CD4-positive, alpha-beta T cell (primary cell): ENCODE results near the gene H2AZ2. TPM values are rescaled to one million over a fixed set of nuclear protein-coding genes. Genes with fewer than 3 reads are reported as not detected.

Experiments used
- ATAC-seq: fragments of 200-7000 bp; cut with Tn5 transposase; one replicate; pipeline ENCODE4 v1.10.0; 2022; ENCODE audit warnings: mild to moderate bottlenecking; ENCODE audit not compliant: poor library complexity
- CTCF ChIA-PET: fragments of 350-600 bp; sonication (Branson Sonifier 250); formaldehyde crosslinking; loops from one replicate; lab custom pipeline; 2021; ENCODE audit warnings: antibody characterized with exemption, inconsistent platforms; lab: Charles Lee
- POLR2A ChIA-PET: fragments of 350-600 bp; sonication (Branson Sonifier 250); formaldehyde crosslinking; loops from one replicate; lab custom pipeline; 2021; ENCODE audit warnings: antibody characterized with exemption, inconsistent platforms; lab: Charles Lee
- DNase-seq, 14 experiments: peaks; one replicate each; pipeline ENCODE4 v3.0.0-alpha.2; 2013 to 2020; ENCODE audit warnings: mixed read lengths in 2 of 14
- H3K27ac ChIP-seq, 2 donors: one replicate each; pipeline versions ENCODE4 v1.5.1 to v1.7.0; 2013; ENCODE audit warnings: low read length in 2 of 2, low read depth in 1 of 2, mild to moderate bottlenecking in 1 of 2
- H3K27me3 ChIP-seq, 2 experiments: 1 replicate in 1 of 2; 2 replicates in 1 of 2; pipeline versions ENCODE4 v1.6.1 to v1.7.0; 2013; ENCODE audit warnings: low read length in 2 of 2, control low read depth in 1 of 2, mild to moderate bottlenecking in 1 of 2, moderate library complexity in 1 of 2; ENCODE audit not compliant: insufficient read depth in 2 of 2, control insufficient read depth in 1 of 2
- H3K36me3 ChIP-seq: one replicate; pipeline ENCODE4 v1.6.1; 2013; ENCODE audit warnings: low read length, control low read depth; ENCODE audit not compliant: insufficient read depth
- H3K4me1 ChIP-seq: one replicate; pipeline ENCODE4 v1.6.1; 2013; ENCODE audit warnings: low read length, control low read depth; ENCODE audit not compliant: insufficient read depth
- H3K4me3 ChIP-seq: one replicate; pipeline ENCODE4 v1.5.1; 2013; ENCODE audit warnings: mild to moderate bottlenecking, low read length, moderate library complexity
- H3K9me3 ChIP-seq, 2 experiments: 1 replicate in 1 of 2; 2 replicates in 1 of 2; pipeline versions ENCODE4 v1.6.1 to v1.7.0; 2013; ENCODE audit warnings: low read length in 2 of 2, mild to moderate bottlenecking in 2 of 2, control low read depth in 1 of 2, moderate library complexity in 1 of 2; ENCODE audit not compliant: control insufficient read depth in 1 of 2, insufficient read depth in 1 of 2
- H3K27ac Mint-ChIP-seq: one replicate; pipeline ENCODE4 v1.8.0; 2020; ENCODE audit warnings: mixed read lengths
- H3K27me3 Mint-ChIP-seq: one replicate; pipeline ENCODE4 v1.8.0; 2021; ENCODE audit warnings: mixed read lengths
- H3K36me3 Mint-ChIP-seq: one replicate; pipeline ENCODE4 v1.8.0; 2021; ENCODE audit warnings: low read depth, mixed read lengths
- H3K4me1 Mint-ChIP-seq: one replicate; pipeline ENCODE4 v1.8.0; 2021; ENCODE audit warnings: low read depth, mixed read lengths
- H3K4me3 Mint-ChIP-seq: one replicate; pipeline ENCODE4 v1.8.0; 2020; ENCODE audit warnings: mild to moderate bottlenecking, mixed read lengths
- H3K9me3 Mint-ChIP-seq: one replicate; pipeline ENCODE4 v1.8.0; 2020; ENCODE audit warnings: mixed read lengths
- intact Hi-C, 2 experiments: fragments of 100-400 bp; cut with DNase I in 1 of 2; cut with micrococcal nuclease in 1 of 2; formaldehyde crosslinking; loops; one replicate each; pipeline versions ENCODE4 v1.15.1 to v1.9.0; 2023 to 2025; cut with DNase I, micrococcal nuclease
- total RNA-seq, 174 experiments: library from RNA in 2 of 174; stranded (reverse) in 2 of 174; gene quantifications; one replicate each; pipeline ENCODE4 v1.2.3 and lab custom pipeline; 2021 to 2026
- TF ChIP-seq, protein P1 (sequence below): fragments of 200-600 bp; IDR thresholded peaks from one replicate; pipeline ENCODE4 v1.8.0; 2022; ENCODE audit warnings: antibody characterized with exemption, mild to moderate bottlenecking

H2AZ2 gene
- total RNA-seq, 2 experiments from 2014 or later, result 145 to 156 TPM

DNA sequence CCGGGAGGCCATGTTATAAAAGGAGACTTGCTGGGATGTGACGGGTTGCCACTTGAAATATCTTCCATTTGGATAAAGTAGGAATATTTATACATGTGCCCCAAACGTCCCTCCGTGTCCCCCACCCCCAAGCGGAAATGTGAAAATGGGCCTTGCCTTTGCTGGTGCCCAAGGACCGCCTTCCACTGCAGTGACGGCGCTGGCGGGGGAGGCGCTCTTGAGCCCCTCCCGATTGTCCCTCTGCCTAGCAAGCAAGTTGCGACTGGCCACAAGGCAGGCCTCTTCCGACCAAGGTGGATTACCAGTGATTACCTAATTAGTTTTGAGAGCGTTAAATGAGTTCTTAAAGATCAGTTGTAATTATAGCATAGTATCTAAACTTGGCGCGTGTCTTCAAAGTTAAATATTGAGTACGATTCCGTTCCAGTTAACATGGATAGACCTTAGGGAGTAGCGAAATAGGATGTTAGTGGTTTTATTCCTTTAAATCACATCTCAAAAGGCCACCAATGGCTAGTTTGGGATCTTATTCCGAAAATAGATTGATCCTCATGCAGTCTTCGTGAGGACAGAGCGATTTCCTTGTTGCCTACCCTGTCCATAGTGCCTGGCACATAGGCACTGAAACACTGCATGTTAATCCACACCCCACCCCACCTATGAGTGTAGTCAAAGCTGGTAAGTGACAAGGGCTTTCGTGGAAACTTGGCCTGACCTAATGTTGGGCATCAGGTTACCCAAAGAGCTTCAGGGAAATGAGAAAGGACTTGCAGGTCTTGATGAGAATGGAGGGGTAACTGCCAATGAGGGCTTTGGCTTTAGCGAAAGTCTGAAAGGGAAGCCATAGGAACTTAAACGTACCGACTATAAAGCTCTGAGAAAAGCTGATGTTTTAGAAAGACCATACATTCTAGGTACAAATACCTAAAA, 50.3 kb downstream of the H2AZ2 start:
- no peaks in the 10 kb centered on the region for H3K9me3 Mint-ChIP-seq
- Histone ChIP-seq H3K27me3 (no peaks in the 10 kb centered on the region), H3K36me3 (peaks cover 46% of the 10 kb centered on the region), H3K9me3 (no peaks in the 10 kb centered on the region), H3K27ac (peak overlapping the region; percentile 92 to 97), H3K4me1 (peaks cover 29% of the 10 kb centered on the region), H3K4me3 (peak overlapping the region; percentile 65)
- H3K27ac Mint-ChIP-seq, result peak overlapping the region; percentile 93
- ChIA-PET POLR2A (interaction anchor here (0.5 to 5.9 kb wide), 28 partner anchors 11 to 928 kb away, joined by 3 to 58 read pairs (median 4); partner anchors contain the start of genes DBNL, DDX56, H2AZ2 and MRPS24), CTCF (interaction anchor here (0.7 to 1.8 kb wide), 5 partner anchors 28 to 176 kb away, joined by 3 to 9 read pairs (median 3); partner anchors contain the start of gene H2AZ2)
- peak overlapping the region; percentile 91 for H3K4me3 Mint-ChIP-seq
- peaks cover 40% of the 10 kb centered on the region for H3K4me1 Mint-ChIP-seq
- DNase-seq (peak; percentile 65 to 94 (median 80)), ATAC-seq (peak; percentile 57)
- peaks cover 66% of the 10 kb centered on the region for H3K36me3 Mint-ChIP-seq
- no peaks in the 10 kb centered on the region for H3K27me3 Mint-ChIP-seq
- TF ChIP-seq, protein P1, sequence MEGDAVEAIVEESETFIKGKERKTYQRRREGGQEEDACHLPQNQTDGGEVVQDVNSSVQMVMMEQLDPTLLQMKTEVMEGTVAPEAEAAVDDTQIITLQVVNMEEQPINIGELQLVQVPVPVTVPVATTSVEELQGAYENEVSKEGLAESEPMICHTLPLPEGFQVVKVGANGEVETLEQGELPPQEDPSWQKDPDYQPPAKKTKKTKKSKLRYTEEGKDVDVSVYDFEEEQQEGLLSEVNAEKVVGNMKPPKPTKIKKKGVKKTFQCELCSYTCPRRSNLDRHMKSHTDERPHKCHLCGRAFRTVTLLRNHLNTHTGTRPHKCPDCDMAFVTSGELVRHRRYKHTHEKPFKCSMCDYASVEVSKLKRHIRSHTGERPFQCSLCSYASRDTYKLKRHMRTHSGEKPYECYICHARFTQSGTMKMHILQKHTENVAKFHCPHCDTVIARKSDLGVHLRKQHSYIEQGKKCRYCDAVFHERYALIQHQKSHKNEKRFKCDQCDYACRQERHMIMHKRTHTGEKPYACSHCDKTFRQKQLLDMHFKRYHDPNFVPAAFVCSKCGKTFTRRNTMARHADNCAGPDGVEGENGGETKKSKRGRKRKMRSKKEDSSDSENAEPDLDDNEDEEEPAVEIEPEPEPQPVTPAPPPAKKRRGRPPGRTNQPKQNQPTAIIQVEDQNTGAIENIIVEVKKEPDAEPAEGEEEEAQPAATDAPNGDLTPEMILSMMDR, result peak; percentile 56
- intact Hi-C loops, result loop anchor here (1.0 to 10.0 kb wide), 11 partner anchors 49 to 753 kb away; partner anchors contain the start of genes OGDH (in 2 of the 2), PURB (in 2 of the 2), DBNL (in 1 of the 2) and TMED4 (in 1 of the 2)

DNA sequence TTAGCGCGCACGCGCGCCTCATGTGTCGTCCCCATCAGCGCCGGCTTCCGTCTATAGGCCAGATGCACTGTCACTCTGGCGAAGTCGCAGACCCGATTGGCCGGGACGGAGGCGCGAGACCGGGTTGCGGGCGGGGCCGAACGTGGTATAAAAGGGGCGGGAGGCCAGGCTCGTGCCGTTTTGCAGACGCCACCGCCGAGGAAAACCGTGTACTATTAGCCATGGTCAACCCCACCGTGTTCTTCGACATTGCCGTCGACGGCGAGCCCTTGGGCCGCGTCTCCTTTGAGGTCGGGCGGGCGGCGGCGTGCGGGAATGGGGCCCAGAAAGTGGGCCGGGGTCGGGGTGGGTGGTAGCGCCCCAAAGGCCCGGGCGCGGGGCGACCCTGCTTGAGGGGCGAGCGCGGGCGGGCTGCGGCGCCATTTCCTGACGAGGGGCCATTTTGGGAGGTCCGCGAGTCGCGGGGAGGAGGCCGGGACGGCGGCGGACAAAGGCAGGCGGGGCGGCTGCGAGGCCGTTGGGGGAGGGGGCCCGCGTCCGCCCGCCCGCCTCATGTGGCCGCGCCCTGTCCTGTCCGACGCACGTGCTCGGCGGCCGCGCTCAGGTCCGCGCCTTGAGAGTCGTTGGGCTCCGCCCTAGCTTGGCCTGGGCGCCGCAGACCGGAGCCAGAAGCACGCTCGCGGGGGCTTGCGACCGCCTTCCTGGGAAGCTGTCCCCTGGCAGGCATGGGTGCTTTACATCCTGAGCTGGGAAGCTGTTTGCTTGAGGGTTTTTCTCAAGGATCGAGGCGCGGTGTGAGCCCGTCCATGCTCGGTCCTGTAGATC, 51.2 kb downstream of the H2AZ2 start, which contains the start of gene PPIA:
Gene PPIA (plus strand): TSS at position 178 of the 825 bp plus-strand sequence. CDS start 44 bp downstream, at position 222.
- H3K4me3 ChIP-seq, result peak within 1 kb of the TSS; percentile 65
- intact Hi-C loops, result loop anchor here (1.0 to 10.0 kb wide), 12 partner anchors 48 to 752 kb away; partner anchors contain the start of genes OGDH (in 2 of the 2), PURB (in 2 of the 2), ZMIZ2 (in 2 of the 2) and DBNL (in 1 of the 2)

More for the DNA sequence above, 51.2 kb downstream of the H2AZ2 start, which contains the start of gene PPIA:
- H3K27me3 ChIP-seq, result no peaks in the 10 kb centered on the region
- no peaks in the 10 kb centered on the region for H3K9me3 ChIP-seq
- POLR2A ChIA-PET, result interaction anchor here (0.7 to 5.9 kb wide), 20 partner anchors 25 to 927 kb away, joined by 3 to 58 read pairs (median 5); partner anchors contain the start of genes DBNL, DDX56, H2AZ2 and MRPS24
- Mint-ChIP-seq H3K36me3 (peaks cover 58% of the 10 kb centered on the region), H3K4me1 (peaks cover 40% of the 10 kb centered on the region), H3K27me3 (no peaks in the 10 kb centered on the region), H3K27ac (peak within 1 kb of the TSS; percentile 93), H3K9me3 (no peaks in the 10 kb centered on the region), H3K4me3 (peak within 1 kb of the TSS; percentile 99)
- peak; percentile 97 to 99 (median 98) for DNase-seq
- H3K27ac ChIP-seq, result peak within 1 kb of the TSS; percentile 92 to 97
- H3K36me3 ChIP-seq, result peaks cover 37% of the 10 kb centered on the region
- TF ChIP-seq, protein P1, result no peak
- peaks cover 29% of the 10 kb centered on the region for H3K4me1 ChIP-seq
- ATAC-seq, result peak; percentile 85
- CTCF ChIA-PET, result interaction anchor here (1.3 to 1.8 kb wide), 2 partner anchors 51 to 177 kb away, joined by 3 to 9 read pairs; partner anchors contain the start of gene H2AZ2
